ENCODE measurements around the gene TEF. TPM values are rescaled to one million over a fixed set of nuclear protein-coding genes. Genes with fewer than 3 reads are reported as not detected.
A peak's percentile ranks its signal among the peaks of the same experiment; 100 is the strongest.

The TEF gene
- total and polyA plus RNA-seq, 2 donors = 5.0 to 5.4 TPM

DNA sequence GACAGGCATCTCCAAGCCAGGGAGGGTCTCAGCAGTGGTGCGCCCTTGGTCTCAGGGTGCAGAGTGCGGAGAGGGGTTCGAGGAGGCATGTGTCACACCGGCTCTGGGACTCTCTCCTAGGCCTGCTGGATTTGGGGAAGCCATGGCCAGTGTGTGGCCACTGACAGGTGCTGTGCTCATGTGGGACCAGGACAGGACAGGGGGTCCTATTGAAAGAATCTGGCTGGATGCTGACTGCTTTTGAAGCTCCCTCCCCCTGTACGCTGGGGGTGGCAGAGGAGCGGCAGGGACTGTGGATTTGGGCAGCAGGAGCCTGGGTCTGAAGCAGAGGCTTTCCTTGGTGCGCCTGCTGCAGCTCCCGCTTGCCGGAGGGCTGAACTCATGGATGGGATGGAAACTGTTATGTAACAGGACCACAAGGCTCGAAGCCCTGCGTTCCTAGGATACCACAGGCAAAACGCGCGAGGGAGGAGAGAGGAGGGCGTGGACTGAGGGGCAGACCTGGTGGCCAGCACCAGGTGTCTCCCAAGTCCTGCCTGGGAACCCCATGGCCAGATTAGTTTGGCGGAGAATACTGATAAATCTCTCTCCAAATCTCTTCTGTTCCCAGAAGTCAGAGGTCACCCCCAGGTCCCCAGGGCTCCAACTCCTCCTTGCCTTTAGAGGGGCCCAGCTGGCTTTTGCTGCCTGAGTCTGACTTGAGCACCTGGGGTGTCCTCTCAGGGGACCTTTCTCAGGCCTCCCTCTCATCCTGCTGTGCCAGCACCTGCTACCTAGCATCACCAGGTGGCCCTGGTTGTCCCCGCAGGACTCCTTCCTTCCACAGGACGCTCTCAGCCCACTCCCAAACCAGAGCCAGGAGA, 13.8 kb upstream of the TEF start:
- 95% methylated on average over 18 of the region's 18 CpGs for WGBS
- H3K4me3 ChIP-seq (ENCODE audit: low read length in 2 of 2) = no peak overlapping the region
- peaks cover 4 to 13% of the 10 kb centered on the region in 2 donors for H3K4me1 ChIP-seq (ENCODE audit: control insufficient read depth in 2 of 2, insufficient read depth in 2 of 2, low read length in 2 of 2)
- DNase-seq (ENCODE audit: low read depth in 6 of 9, low spot score in 9 of 9) = no peak
- no peaks in the 10 kb centered on the region for H3K9me3 ChIP-seq (ENCODE audit: control insufficient read depth in 2 of 2, insufficient read depth in 1 of 2, low read length in 1 of 2)
- H3K27me3 ChIP-seq (ENCODE audit: control insufficient read depth in 2 of 2, insufficient read depth in 1 of 2, low read length in 1 of 2) = peaks cover 0 to 3% of the 10 kb centered on the region in 2 donors
- H3K27ac ChIP-seq (ENCODE audit: low read depth in 1 of 2, low read length in 1 of 2) = no peak overlapping the region
- no peaks in the 10 kb centered on the region for H3K36me3 ChIP-seq (ENCODE audit: control insufficient read depth in 2 of 2, insufficient read depth in 2 of 2, low read length in 1 of 2)

DNA sequence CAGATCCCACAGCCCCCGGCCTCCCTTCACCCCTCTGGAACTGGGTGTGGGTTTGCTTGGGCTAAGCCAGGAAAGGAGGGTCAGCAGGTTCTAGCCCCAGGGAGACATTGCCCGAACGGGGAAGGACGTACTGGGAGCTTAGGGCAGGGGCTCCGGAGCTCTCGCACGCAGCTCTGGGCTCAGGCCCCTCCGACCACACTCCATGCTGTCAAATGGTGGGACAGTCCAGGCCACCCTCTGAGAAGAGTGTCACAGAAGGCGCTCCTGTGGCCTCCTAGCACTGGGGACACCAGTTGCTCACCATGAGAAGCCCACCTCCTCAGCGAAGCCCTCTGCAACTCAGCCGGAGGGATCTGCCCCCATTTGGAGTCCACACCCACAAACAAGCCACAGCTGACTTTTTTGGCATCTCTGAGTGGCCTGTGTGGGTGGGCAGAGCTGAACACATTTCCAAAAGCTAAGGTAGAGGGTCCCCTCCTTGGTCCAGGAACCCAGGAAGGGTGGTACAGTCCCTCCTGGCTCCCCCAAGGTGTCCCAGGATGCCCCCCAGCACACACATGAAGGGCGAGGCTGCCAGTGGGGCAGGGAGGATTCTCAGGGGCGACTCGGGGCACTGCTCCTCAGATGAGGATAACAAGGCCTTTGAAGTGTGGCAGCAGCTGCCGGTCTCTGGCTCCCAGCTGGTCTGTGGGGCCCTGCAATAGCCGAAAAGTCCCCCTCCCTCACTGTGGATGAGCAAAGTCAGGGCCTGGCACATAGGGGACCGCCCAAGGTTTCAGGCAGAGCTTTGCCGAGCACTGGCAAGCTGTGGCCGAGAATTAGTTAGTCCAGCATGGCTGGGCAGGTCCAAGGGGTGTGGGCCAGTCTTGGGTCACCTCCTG, 13.0 kb upstream of the TEF start:
- H3K4me1 ChIP-seq (ENCODE audit: control insufficient read depth in 2 of 2, insufficient read depth in 2 of 2, low read length in 2 of 2) = peaks cover 4 to 13% of the 10 kb centered on the region in 2 donors
- 89% methylated on average over 19 of the region's 19 CpGs for WGBS

DNA sequence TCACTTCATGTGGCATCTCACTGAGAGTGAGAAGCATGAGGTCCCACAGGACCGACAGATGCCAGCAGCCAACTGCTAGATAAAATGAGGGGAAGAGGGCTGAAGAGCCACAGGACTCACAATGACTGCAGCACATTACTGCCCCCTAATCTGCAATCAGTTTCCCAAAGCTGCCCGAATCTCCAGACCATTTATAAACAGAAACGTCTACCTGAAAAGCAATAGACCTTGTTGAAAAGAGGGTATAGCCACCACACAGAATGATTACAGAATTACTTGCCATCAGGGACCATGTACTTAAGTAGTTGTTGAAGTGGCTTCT, 12.4 kb upstream of the TEF start:
- no peaks in the 10 kb centered on the region for H3K9me3 ChIP-seq (ENCODE audit: control insufficient read depth in 2 of 2, insufficient read depth in 1 of 2, low read length in 1 of 2)
- WGBS = 87% methylated on average over 3 of the region's 3 CpGs
- H3K4me3 ChIP-seq (ENCODE audit: low read length in 2 of 2) = no peak overlapping the region
- peaks cover 4 to 13% of the 10 kb centered on the region in 2 donors for H3K4me1 ChIP-seq (ENCODE audit: control insufficient read depth in 2 of 2, insufficient read depth in 2 of 2, low read length in 2 of 2)
- H3K36me3 ChIP-seq (ENCODE audit: control insufficient read depth in 2 of 2, insufficient read depth in 2 of 2, low read length in 1 of 2) = no peaks in the 10 kb centered on the region
- no peak overlapping the region for H3K27ac ChIP-seq (ENCODE audit: low read depth in 1 of 2, low read length in 1 of 2)
- no peak for DNase-seq (ENCODE audit: low read depth in 6 of 9, low spot score in 9 of 9)
- H3K27me3 ChIP-seq (ENCODE audit: control insufficient read depth in 2 of 2, insufficient read depth in 1 of 2, low read length in 1 of 2) = peaks cover 0 to 3% of the 10 kb centered on the region in 2 donors

More for the DNA sequence above, 13.0 kb upstream of the TEF start:
- Histone ChIP-seq H3K27me3 (ENCODE audit: control insufficient read depth in 2 of 2, insufficient read depth in 1 of 2, low read length in 1 of 2) (peaks cover 0 to 3% of the 10 kb centered on the region in 2 donors), H3K36me3 (ENCODE audit: control insufficient read depth in 2 of 2, insufficient read depth in 2 of 2, low read length in 1 of 2) (no peaks in the 10 kb centered on the region), H3K27ac (ENCODE audit: low read depth in 1 of 2, low read length in 1 of 2) (no peak overlapping the region), H3K4me3 (ENCODE audit: low read length in 2 of 2) (no peak overlapping the region), H3K9me3 (ENCODE audit: control insufficient read depth in 2 of 2, insufficient read depth in 1 of 2, low read length in 1 of 2) (no peaks in the 10 kb centered on the region)
- DNase-seq (ENCODE audit: low read depth in 6 of 9, low spot score in 9 of 9) = no peak

DNA sequence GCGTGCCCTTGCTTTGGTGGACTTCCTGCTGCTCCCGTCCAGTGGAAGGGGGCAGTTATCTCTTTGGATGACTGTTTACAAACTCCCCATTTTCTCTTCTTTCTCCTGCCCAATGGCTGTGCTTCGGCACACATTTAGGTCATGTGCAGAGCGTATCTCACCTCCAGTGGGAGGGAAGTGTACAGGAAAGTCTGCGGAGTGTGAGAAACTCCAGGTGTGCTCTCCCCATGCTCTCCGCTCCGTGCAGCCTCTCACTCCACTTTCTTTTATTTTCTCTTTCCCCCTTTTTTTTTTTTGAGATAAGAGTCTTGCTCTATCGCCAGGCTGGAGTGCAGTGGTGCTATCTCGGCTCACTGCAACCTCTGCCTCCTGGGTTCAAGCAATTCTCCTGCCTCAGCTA, 11.9 kb upstream of the TEF start:
- Histone ChIP-seq H3K4me1 (ENCODE audit: control insufficient read depth in 2 of 2, insufficient read depth in 2 of 2, low read length in 2 of 2) (peaks cover 4 to 13% of the 10 kb centered on the region in 2 donors), H3K4me3 (ENCODE audit: low read length in 2 of 2) (no peak overlapping the region), H3K9me3 (ENCODE audit: control insufficient read depth in 2 of 2, insufficient read depth in 1 of 2, low read length in 1 of 2) (no peaks in the 10 kb centered on the region), H3K27ac (ENCODE audit: low read depth in 1 of 2, low read length in 1 of 2) (no peak overlapping the region), H3K36me3 (ENCODE audit: control insufficient read depth in 2 of 2, insufficient read depth in 2 of 2, low read length in 1 of 2) (no peaks in the 10 kb centered on the region), H3K27me3 (ENCODE audit: control insufficient read depth in 2 of 2, insufficient read depth in 1 of 2, low read length in 1 of 2) (peaks cover 0 to 3% of the 10 kb centered on the region in 2 donors)
- 96% methylated on average over 9 of the region's 9 CpGs for WGBS
- no peak for DNase-seq (ENCODE audit: low read depth in 6 of 9, low spot score in 9 of 9)

DNA sequence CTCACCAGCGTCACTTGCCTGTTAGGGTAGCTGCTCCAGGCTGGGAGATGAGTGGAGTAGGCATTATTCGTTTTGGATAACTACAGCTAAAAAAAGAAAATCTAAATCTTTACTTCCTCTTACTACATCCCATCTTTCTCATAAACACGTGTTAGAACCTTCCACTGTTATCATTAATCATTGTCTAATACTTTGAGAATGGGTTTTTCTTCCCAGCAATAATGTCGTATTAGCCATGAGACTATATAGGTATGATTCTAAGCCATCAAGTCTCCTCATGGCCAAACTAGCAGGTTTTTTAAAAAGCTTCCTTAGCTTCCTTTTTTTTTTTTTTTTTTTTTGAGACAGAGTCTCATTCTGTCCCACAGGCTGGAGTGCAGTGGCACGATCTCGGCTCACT, 3.9 kb upstream of the TEF start:
- DNase-seq (ENCODE audit: low read depth in 6 of 9, low spot score in 9 of 9) = no peak
- H3K27ac ChIP-seq (ENCODE audit: low read depth in 1 of 2, low read length in 1 of 2) = no peak overlapping the region
- peaks cover 0 to 2% of the 10 kb centered on the region in 2 donors for H3K27me3 ChIP-seq (ENCODE audit: control insufficient read depth in 2 of 2, insufficient read depth in 1 of 2, low read length in 1 of 2)
- WGBS = 54% methylated on average over 6 of the region's 6 CpGs
- no peak overlapping the region for H3K4me3 ChIP-seq (ENCODE audit: low read length in 2 of 2)
- H3K36me3 ChIP-seq (ENCODE audit: control insufficient read depth in 2 of 2, insufficient read depth in 2 of 2, low read length in 1 of 2) = no peaks in the 10 kb centered on the region
- no peaks in the 10 kb centered on the region for H3K9me3 ChIP-seq (ENCODE audit: control insufficient read depth in 2 of 2, insufficient read depth in 1 of 2, low read length in 1 of 2)
- H3K4me1 ChIP-seq (ENCODE audit: control insufficient read depth in 2 of 2, insufficient read depth in 2 of 2, low read length in 2 of 2) = peaks cover 8 to 13% of the 10 kb centered on the region in 2 donors

DNA sequence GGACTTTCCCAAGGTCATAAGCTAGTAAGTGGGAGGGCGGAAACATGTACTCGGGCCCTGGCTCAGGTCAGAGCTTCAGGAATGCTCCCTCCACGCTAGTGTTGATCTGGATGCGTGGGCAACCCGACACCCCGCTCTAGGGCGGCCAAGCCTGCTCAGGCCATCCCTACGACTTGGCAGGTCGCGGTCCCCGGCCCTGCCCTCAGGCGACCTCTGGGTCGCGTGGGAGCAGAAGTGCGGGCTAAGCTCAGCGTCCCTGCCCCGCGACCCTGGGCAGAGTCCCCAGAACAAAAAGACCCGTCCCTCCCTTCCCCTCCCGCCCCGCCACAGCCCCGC, 781 bp upstream of the TEF start:
- DNase-seq (ENCODE audit: low read depth in 6 of 9, low spot score in 9 of 9) = peak in 2 of 9 donors; percentile 8 to 12
- Histone ChIP-seq H3K27me3 (ENCODE audit: control insufficient read depth in 2 of 2, insufficient read depth in 1 of 2, low read length in 1 of 2) (peaks cover 0 to 2% of the 10 kb centered on the region in 2 donors), H3K9me3 (ENCODE audit: control insufficient read depth in 2 of 2, insufficient read depth in 1 of 2, low read length in 1 of 2) (no peaks in the 10 kb centered on the region), H3K27ac (ENCODE audit: low read depth in 1 of 2, low read length in 1 of 2) (peak overlapping the region; percentile 64 to 70), H3K36me3 (ENCODE audit: control insufficient read depth in 2 of 2, insufficient read depth in 2 of 2, low read length in 1 of 2) (no peaks in the 10 kb centered on the region), H3K4me3 (ENCODE audit: low read length in 2 of 2) (peak overlapping the region; percentile 39 to 85), H3K4me1 (ENCODE audit: control insufficient read depth in 2 of 2, insufficient read depth in 2 of 2, low read length in 2 of 2) (peaks cover 8 to 16% of the 10 kb centered on the region in 2 donors)
- WGBS = 6% methylated on average over 22 of the region's 22 CpGs

DNA sequence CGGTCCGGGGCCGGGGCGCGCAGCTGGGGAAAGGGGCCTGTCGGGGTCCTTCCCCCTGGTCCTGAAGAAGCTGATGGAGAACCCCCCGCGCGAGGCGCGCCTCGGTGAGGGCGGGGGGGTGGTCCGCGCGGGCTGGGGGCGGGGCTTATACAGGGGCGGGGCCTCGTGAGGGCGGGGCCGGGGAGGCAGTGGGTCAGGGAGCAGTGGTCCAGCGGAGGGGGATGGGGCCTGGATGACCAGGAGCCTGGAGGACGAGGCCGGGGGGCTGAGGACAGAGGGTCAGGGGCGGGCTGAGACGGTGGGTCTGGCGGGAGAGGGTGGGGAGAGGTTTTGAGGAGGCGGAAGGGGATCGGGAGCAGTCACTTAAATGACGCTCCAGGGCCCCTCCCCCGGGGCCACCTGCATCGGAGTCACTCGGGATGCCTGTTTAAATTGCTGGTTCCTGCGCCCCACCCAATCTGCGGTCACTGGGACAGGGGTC, 396 bp downstream of the TEF start:
- DNase-seq (ENCODE audit: low read depth in 6 of 9, low spot score in 9 of 9) = peak; percentile 23 to 80 (median 54)
- WGBS = under 1% methylated on average over 35 of the region's 35 CpGs
- Histone ChIP-seq H3K9me3 (ENCODE audit: control insufficient read depth in 2 of 2, insufficient read depth in 1 of 2, low read length in 1 of 2) (no peaks in the 10 kb centered on the region), H3K4me1 (ENCODE audit: control insufficient read depth in 2 of 2, insufficient read depth in 2 of 2, low read length in 2 of 2) (peaks cover 8 to 16% of the 10 kb centered on the region in 2 donors), H3K36me3 (ENCODE audit: control insufficient read depth in 2 of 2, insufficient read depth in 2 of 2, low read length in 1 of 2) (no peaks in the 10 kb centered on the region), H3K4me3 (ENCODE audit: low read length in 2 of 2) (peak overlapping the region; percentile 66 to 85), H3K27ac (ENCODE audit: low read depth in 1 of 2, low read length in 1 of 2) (peak overlapping the region; percentile 90 to 93), H3K27me3 (ENCODE audit: control insufficient read depth in 2 of 2, insufficient read depth in 1 of 2, low read length in 1 of 2) (peaks cover 0 to 2% of the 10 kb centered on the region in 2 donors)

DNA sequence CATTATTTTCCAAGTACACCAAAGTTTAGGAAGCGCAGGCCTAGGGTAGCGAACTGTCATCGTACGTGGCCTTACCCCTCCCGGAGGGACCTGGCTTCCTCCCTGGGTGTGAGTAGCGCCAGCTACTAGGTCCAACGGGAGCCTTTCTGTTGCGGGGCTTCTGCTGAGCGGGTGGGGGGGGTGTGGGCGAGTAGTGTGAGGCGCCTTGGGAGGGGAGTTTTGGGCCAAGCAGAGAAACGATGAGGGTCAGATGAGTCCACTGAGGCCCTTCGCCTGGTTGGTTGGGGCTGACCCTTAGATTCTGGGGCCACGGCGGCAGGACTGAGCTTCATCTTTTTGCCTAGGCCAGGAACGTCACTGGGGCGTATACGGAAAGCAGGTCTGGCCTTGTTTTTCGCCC, 868 bp downstream of the TEF start:
- Histone ChIP-seq H3K4me1 (ENCODE audit: control insufficient read depth in 2 of 2, insufficient read depth in 2 of 2, low read length in 2 of 2) (peaks cover 8 to 16% of the 10 kb centered on the region in 2 donors), H3K27me3 (ENCODE audit: control insufficient read depth in 2 of 2, insufficient read depth in 1 of 2, low read length in 1 of 2) (peaks cover 0 to 2% of the 10 kb centered on the region in 2 donors), H3K9me3 (ENCODE audit: control insufficient read depth in 2 of 2, insufficient read depth in 1 of 2, low read length in 1 of 2) (no peaks in the 10 kb centered on the region), H3K27ac (ENCODE audit: low read depth in 1 of 2, low read length in 1 of 2) (peak overlapping the region; percentile 14 to 90), H3K36me3 (ENCODE audit: control insufficient read depth in 2 of 2, insufficient read depth in 2 of 2, low read length in 1 of 2) (peaks cover 0 to 3% of the 10 kb centered on the region in 2 donors), H3K4me3 (ENCODE audit: low read length in 2 of 2) (peak overlapping the region; percentile 66 to 85)
- WGBS = 45% methylated on average over 19 of the region's 19 CpGs
- no peak for DNase-seq (ENCODE audit: low read depth in 6 of 9, low spot score in 9 of 9)

DNA sequence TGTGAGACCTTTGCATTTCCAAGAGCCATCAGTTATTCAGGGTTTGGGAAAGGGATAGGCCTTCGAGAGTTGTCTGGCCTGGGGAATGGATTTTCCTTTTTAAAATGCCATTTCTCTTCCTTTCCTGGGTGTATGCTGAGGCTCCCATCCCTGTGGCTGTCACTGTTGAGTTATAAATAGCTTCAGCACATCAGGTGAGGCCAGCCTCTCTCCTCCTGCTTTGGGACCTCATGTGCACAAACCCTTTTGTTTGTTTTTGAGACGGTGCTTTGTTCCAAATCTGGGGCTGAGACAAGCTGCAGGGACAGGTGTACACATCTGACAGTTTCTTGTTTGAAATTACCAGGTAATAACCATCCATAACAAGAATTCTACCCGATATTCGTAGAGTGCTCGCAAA, 1.3 kb downstream of the TEF start:
- no peaks in the 10 kb centered on the region for H3K9me3 ChIP-seq (ENCODE audit: control insufficient read depth in 2 of 2, insufficient read depth in 1 of 2, low read length in 1 of 2)
- H3K4me1 ChIP-seq (ENCODE audit: control insufficient read depth in 2 of 2, insufficient read depth in 2 of 2, low read length in 2 of 2) = peaks cover 8 to 16% of the 10 kb centered on the region in 2 donors
- 92% methylated on average over 5 of the region's 5 CpGs for WGBS
- peaks cover 0 to 2% of the 10 kb centered on the region in 2 donors for H3K27me3 ChIP-seq (ENCODE audit: control insufficient read depth in 2 of 2, insufficient read depth in 1 of 2, low read length in 1 of 2)
- peaks cover 0 to 5% of the 10 kb centered on the region in 2 donors for H3K36me3 ChIP-seq (ENCODE audit: control insufficient read depth in 2 of 2, insufficient read depth in 2 of 2, low read length in 1 of 2)
- no peak for DNase-seq (ENCODE audit: low read depth in 6 of 9, low spot score in 9 of 9)
- H3K27ac ChIP-seq (ENCODE audit: low read depth in 1 of 2, low read length in 1 of 2) = peak overlapping the region in 1 of 2 donors; percentile 14
- H3K4me3 ChIP-seq (ENCODE audit: low read length in 2 of 2) = no peak overlapping the region
